Right renal cortex interstitium (tissue), 3 donors: ENCODE measurements around the gene BCKDHB. TPM values are rescaled to one million over a fixed set of nuclear protein-coding genes. Genes with fewer than 3 reads are reported as not detected.

Experiments used
- DNase-seq, 3 donors: peaks; one replicate each; pipeline ENCODE4 v3.0.0-alpha.2; 2013; ENCODE audit warnings: low read depth in 3 of 3, low spot score in 2 of 3
- polyA plus RNA-seq, 3 donors: library from polyadenylated mRNA; unstranded; fragments of 120-200 nt; gene quantifications; one replicate each; pipeline ENCODE4 v1.2.1, GENCODE V29; 2013; ENCODE audit not compliant: insufficient read length in 3 of 3

BCKDHB gene
- polyA plus RNA-seq, 3 donors, result 29.7 to 33.9 (median 32.2) TPM

DNA sequence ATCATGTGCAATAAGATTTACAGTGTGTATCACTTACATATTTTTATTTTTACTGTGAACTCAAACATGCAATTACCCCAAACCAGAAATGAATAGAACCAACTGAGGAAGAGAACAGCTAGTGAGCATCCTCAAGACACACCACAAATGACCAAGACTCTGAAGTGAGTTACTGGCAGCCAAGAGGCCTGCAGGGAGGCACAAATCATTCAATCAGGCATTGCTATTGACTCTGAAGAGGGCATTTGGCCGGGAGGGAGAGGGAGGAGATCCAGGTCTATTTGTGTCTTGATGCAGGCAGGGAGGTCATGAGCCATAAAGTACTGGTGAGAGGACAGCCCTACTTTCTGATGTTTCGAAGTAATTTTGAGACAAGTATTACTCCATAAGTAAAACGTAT is 257.7 kb downstream of the BCKDHB start:
- DNase-seq, result no peak

DNA sequence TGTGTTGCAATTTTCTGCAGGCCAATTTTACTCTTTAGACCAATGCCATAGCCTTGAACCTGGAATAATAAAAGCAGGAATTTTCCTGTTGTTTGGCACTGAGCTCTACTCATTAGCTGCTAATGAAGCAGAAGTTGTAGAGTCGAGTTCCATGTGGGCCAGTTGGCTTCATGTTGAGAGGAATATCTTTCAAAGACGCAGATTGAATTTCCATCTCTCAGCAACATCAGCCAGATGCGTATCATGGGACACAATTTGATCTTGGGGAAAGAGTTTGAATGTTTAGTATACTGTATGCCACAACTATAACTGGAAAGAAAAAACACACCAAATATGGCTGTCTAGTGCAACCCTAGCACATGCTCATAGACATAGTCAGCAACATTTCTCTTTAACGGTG is 259.6 kb downstream of the BCKDHB start:
- no peak for DNase-seq

DNA sequence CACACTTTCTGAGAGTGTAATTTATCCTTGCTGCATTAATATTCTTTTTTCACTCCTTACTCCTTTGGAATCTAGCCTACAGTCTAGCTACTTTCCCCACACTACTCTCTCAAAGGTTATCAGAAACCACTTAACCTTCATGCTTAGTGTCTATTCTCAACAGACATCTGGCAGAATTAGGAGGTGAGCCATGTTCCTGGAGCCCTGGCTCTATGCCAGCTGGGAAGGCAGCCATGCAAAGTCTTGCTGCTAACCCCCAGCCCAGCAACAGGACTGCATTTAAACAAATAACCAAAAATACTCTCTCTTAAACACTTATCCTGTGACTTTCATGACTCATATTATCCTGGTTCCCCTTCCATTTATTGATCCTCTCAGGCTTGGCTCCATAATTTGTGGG is 260.2 kb downstream of the BCKDHB start:
- no peak for DNase-seq

DNA sequence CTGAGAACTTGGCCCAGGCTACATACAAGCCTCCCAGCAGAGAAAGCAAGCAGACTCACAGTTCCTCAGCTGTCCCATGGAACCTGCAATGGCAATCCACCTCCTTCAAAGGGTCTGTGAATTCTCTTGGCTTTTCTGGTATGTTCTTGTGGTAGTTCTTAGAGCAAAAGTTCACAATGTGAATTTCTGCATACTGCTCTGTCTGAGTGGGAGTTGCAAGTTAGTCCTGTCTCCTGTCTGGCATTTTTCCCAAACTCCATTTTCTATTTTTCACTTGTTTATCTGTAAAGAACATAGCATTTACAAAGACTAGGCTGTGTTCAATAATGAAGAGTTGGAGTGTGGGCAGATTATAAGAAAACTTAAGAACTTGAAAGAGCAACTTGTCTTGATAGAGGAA is 269.9 kb downstream of the BCKDHB start:
- no peak for DNase-seq

DNA sequence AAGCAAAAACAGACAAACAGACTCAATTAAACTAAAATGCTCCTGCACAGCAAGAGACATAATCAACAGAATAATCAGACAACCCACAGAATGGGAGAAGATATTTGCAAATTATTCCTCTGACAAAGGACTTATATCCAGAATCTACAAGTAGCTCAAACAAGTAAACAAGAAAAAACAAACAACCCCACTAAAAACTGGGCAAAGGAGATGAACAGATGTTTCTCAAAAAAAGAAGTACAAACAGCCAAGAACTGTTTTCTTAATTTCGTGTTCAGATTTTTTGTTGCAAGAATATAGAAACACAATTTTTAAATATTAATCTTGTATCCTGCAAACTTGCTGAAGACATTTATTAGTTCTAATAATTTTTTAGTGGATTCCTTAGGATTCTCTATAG is 274.1 kb downstream of the BCKDHB start:
- no peak for DNase-seq

DNA sequence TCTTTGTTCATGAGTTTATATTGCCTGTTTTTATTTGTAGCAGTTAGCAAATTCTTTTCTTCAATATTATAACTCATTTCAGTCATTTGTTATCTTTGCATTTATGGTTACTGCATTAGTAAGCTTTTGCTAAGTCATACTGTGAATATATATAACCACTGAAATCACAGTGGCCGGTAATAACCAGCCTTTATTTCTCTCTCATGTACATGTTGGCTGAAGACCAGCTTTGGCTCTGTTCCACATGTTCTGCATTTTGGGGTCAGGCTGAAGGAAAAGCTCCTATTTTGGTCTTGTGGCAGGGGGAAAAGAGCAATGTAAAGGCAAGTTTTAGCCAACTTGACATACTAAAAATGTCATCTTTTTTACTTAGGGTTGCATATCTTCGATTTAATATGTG is 276.3 kb downstream of the BCKDHB start:
- peak; percentile 47 to 60 (median 50) for DNase-seq

DNA sequence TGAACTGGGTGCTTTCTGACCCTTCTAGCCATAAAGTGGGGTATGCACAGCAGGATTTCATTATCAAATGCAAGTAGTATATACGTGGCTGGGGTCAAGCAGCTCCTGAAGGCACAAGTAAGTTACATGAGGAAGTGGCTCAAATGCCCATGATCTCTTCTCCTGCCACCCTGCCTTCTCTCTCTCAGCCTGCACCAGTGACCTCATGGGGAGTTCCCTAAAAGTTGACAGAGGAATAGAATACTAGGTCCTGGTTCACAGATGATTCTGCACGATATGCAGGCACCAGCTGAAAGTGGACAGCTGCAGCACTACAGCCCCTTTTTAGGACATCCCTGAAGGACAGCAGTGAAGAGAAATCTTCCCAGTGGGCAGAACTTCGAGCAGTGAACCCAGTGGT is 282.0 kb downstream of the BCKDHB start:
- DNase-seq, result no peak

Other genes starting within 250 kb of the BCKDHB start
- 1 to 10 TPM; 3.2 to 4.1 (median 3.5) TPM for gene ELOVL4, start 159.1 kb upstream of the BCKDHB start, polyA plus RNA-seq
- 10 to 100 TPM; 22.4 to 25.8 (median 23.6) TPM for gene TTK, start 102.0 kb upstream of the BCKDHB start, polyA plus RNA-seq